Kidney (tissue), 14 donors: ENCODE measurements around the gene NHSL2. TPM values are rescaled to one million over a fixed set of nuclear protein-coding genes. Genes with fewer than 3 reads are reported as not detected.

Source experiments
- DNase-seq, 5 donors: peaks; one replicate each; pipeline ENCODE4 v3.0.0-alpha.2; 2013 to 2020
- FAIRE-seq: peaks from 2 replicates; lab custom pipeline; 2012; peaks lifted over from hg19 to GRCh38; lab: Jason Lieb, UNC
- H3K27ac ChIP-seq, 2 donors: one replicate each; pipeline ENCODE4 v1.7.0; 2013; ENCODE audit warnings: low read depth in 2 of 2, low read length in 2 of 2, inconsistent platforms in 1 of 2
- H3K27me3 ChIP-seq: one replicate; pipeline ENCODE4 v1.7.1; 2013; ENCODE audit warnings: low read length, inconsistent platforms; ENCODE audit not compliant: control insufficient read depth, insufficient read depth
- H3K36me3 ChIP-seq, 3 donors: one replicate each; pipeline versions ENCODE4 v1.7.0 to v1.7.1; 2013; ENCODE audit warnings: low read length in 3 of 3, control low read depth in 1 of 3, inconsistent platforms in 1 of 3; ENCODE audit not compliant: insufficient read depth in 3 of 3, control insufficient read depth in 2 of 3
- H3K4me1 ChIP-seq, 3 donors: one replicate each; pipeline versions ENCODE4 v1.7.0 to v1.7.1; 2013; ENCODE audit warnings: low read length in 3 of 3, inconsistent platforms in 1 of 3, low read depth in 1 of 3; ENCODE audit not compliant: control insufficient read depth in 2 of 3, insufficient read depth in 2 of 3
- H3K4me3 ChIP-seq, 3 donors: one replicate each; pipeline versions ENCODE4 v1.7.0 to v1.8.1; 2013; ENCODE audit warnings: low read length in 3 of 3, control low read depth in 1 of 3, inconsistent platforms in 1 of 3
- H3K9ac ChIP-seq, 3 donors: one replicate each; pipeline versions ENCODE4 v1.7.0 to v1.7.1; 2013; ENCODE audit warnings: low read length in 3 of 3, control low read depth in 1 of 3, inconsistent platforms in 1 of 3
- H3K9me3 ChIP-seq, 3 donors: one replicate each; pipeline versions ENCODE4 v1.7.0 to v1.7.1; 2013; ENCODE audit warnings: low read length in 3 of 3, control low read depth in 1 of 3, inconsistent platforms in 1 of 3; ENCODE audit not compliant: control insufficient read depth in 2 of 3, insufficient read depth in 1 of 3
- intact Hi-C: fragments of 100-400 bp; cut with DNase I; formaldehyde crosslinking; loops from one replicate; pipeline ENCODE4 v1.11.1; 2022
- polyA plus RNA-seq: library from polyadenylated mRNA; stranded (reverse); fragments of 350-450 nt; fragmentation: Illumina TruSeq; extraction: RNeasy Lipid Tissue Mini Kit (QIAGEN cat#74804); gene quantifications from one replicate; pipeline ENCODE4 v1.2.3, GENCODE V29; 2014; ENCODE audit warnings: low read depth, low replicate concordance; ENCODE audit not compliant: insufficient read depth
- total RNA-seq: library from RNA; stranded (reverse); fragmentation: NEBNext Ultra II Directional; extraction: Animal tissue kit (Norgen Biotek cat#: 25700); gene quantifications from one replicate; pipeline ENCODE4 v1.2.1, GENCODE V29; 2021
- TF ChIP-seq, protein P1 (sequence below): IDR thresholded peaks from 3 replicates; pipeline ENCODE4 v1.5.1; 2012; ENCODE audit warnings: mild to moderate bottlenecking, moderate library complexity, borderline replicate concordance; ENCODE audit not compliant: insufficient read depth; ENCODE audit errors: extremely low read depth
- donor health status: control.
- donor health status: control.
- donor health status: control.
- donor health status: control.
- donor health status: control.
- donor health status: DM: yes; HTN: yes; CAD: no.
- donor health status: Normal renal cell carcinoma (clear cell type).

Gene NHSL2
- total and polyA plus RNA-seq, 2 donors from 2014 or later: 1.3 to 10.8 TPM

GRCh38 chrX:71909956-71910355 lies 689 bp upstream of the NHSL2 start:
- Histone ChIP-seq H3K4me3 (no peak overlapping the region), H3K9ac (no peak overlapping the region), H3K27me3 (no peaks in the 10 kb centered on the region), H3K4me1 (no peaks in the 10 kb centered on the region), H3K9me3 (no peaks in the 10 kb centered on the region), H3K36me3 (no peaks in the 10 kb centered on the region), H3K27ac (no peak overlapping the region)
- no peak for FAIRE-seq
- intact Hi-C loops: no loop called here
- TF ChIP-seq, protein P1, sequence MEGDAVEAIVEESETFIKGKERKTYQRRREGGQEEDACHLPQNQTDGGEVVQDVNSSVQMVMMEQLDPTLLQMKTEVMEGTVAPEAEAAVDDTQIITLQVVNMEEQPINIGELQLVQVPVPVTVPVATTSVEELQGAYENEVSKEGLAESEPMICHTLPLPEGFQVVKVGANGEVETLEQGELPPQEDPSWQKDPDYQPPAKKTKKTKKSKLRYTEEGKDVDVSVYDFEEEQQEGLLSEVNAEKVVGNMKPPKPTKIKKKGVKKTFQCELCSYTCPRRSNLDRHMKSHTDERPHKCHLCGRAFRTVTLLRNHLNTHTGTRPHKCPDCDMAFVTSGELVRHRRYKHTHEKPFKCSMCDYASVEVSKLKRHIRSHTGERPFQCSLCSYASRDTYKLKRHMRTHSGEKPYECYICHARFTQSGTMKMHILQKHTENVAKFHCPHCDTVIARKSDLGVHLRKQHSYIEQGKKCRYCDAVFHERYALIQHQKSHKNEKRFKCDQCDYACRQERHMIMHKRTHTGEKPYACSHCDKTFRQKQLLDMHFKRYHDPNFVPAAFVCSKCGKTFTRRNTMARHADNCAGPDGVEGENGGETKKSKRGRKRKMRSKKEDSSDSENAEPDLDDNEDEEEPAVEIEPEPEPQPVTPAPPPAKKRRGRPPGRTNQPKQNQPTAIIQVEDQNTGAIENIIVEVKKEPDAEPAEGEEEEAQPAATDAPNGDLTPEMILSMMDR: no peak
- peak in 4 of 5 donors; percentile 25 to 61 (median 31) for DNase-seq

GRCh38 chrX:71910986-71911730 lies 513 bp downstream of the NHSL2 start:
- H3K27me3 ChIP-seq: no peaks in the 10 kb centered on the region
- H3K36me3 ChIP-seq: no peaks in the 10 kb centered on the region
- H3K4me1 ChIP-seq: no peaks in the 10 kb centered on the region
- no peak overlapping the region for H3K9ac ChIP-seq
- DNase-seq (peak; percentile 57 to 73 (median 65)), FAIRE-seq (no peak)
- peak overlapping the region in 1 of 3 donors; percentile 6 for H3K4me3 ChIP-seq
- TF ChIP-seq, protein P1: no peak
- no peaks in the 10 kb centered on the region for H3K9me3 ChIP-seq
- no peak overlapping the region for H3K27ac ChIP-seq
- intact Hi-C loops: no loop called here

DNA sequence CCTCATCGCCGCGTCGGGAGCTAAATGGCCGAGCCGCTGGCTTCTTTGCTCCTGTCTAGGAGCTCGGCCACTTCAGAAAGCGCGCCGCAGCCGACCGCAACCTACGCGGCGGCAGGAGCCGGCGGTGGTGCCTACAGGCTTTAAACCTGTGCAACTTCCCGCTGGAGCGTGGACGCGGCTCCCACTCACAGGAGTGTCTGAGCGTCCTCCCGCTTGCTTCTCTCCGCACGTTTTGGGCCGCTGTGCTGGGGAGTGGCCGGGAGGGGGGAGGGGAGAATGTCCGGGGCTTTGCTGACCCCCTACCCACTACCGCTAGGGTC lies 1.0 kb downstream of the NHSL2 start:
- DNase-seq: peak in 3 of 5 donors; percentile 25 to 53 (median 49)
- intact Hi-C loops: no loop called here
- no peaks in the 10 kb centered on the region for H3K36me3 ChIP-seq
- TF ChIP-seq, protein P1: no peak
- peak overlapping the region in 1 of 3 donors; percentile 6 for H3K4me3 ChIP-seq
- no peak overlapping the region for H3K27ac ChIP-seq
- FAIRE-seq: no peak
- H3K4me1 ChIP-seq: no peaks in the 10 kb centered on the region
- no peak overlapping the region for H3K9ac ChIP-seq
- H3K27me3 ChIP-seq: no peaks in the 10 kb centered on the region
- H3K9me3 ChIP-seq: no peaks in the 10 kb centered on the region
